ENCODE measurements around the gene SERPINB3.
"Not testable (repeated sequence)": the region's sequence is repeated elsewhere in the genome, so short reads cannot be mapped to it uniquely, and the experiment has no call there.

Gene SERPINB3

DNA sequence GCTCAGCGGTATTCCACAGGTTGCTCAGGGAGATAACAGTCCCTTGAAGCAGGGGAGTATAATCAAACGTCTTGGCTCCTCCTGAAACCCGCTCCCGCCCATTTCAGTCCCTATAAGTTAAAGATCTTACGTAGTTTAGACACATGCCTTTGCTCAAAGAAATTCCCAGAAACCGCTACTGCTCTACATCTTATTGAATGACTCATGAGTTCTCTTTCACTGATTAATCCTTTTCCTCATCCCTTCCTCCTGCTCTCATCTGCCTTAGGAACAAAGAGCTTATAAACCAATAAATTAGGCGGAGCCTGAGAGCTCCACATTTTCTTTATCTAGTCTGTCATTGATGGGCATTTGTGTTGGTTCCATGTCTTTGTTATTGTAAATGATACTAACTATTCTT lies 13.5 kb downstream of the SERPINB3 start:
- no peak for DNase-seq (ENCODE audit: low read depth in 4 of 4, low spot score in 1 of 4)

GRCh38 chr18:63646936-63647335 lies 14.8 kb downstream of the SERPINB3 start:
- DNase-seq (ENCODE audit: low read depth in 4 of 4, low spot score in 1 of 4) = no peak

DNA sequence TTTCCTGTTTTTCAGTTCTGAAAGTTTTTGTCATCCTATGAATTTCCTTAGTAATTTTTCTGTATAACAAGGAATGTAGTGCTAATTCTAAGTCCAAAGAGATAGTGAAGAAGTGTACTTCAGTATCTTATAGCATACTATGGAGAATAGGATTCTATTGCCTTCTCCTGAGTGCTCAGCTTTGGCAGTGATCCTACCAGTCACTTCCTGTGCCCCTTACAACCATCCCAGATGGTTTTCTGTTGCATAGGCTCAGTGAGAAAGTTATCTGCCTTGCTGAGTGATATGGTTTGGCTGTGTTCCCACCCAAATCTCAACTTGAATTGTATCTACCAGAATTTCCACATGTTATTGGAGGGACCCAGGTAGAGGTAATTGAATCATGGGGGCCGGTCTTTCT lies 17.0 kb downstream of the SERPINB3 start:
- not testable (repeated sequence) for DNase-seq (ENCODE audit: low read depth in 4 of 4, low spot score in 1 of 4)

- not testable (repeated sequence) for DNase-seq (ENCODE audit: low read depth in 4 of 4, low spot score in 1 of 4)
These were observed 17.6 kb downstream of the SERPINB3 start, which contains the start of gene SERPINB4 for GRCh38 chr18:63644142-63644541. TSS of gene SERPINB4 (minus strand) at chr18:63644256. CDS start at chr18:63643577, 679 bp downstream.

DNA sequence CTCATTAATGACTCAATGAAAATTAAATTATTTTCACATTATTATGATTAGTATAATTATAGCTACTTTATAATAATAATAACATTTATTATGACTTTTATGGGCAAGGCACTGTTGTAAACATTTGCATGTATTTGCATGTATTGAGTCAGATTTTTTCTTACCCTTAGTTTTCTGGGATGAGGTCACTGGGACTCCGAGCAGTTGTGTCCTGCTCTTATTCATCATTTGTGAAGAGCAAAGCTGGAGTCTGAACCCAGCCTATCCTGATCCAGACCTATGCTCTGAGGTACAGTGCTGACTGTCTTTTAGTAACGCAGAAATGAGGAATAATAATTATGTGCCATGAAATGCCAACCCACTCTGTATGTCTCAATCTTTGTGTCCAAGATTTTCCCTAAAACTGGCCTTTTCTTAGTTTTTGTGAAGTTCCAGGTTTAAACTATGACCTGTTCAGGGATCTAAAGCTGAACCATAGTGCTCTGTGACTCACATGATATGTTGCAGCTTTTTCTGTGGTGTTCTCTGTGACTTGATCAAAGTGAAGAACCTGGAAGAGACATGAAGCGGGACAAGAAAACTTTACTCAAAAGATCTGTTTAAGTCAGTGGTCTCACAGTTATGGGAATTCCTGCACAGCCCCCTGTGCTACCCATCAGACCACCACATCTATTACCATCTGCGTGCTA lies 18.9 kb downstream of the SERPINB3 start:
- not testable (repeated sequence) for DNase-seq (ENCODE audit: low read depth in 4 of 4, low spot score in 1 of 4)

- not testable (repeated sequence) for DNase-seq (ENCODE audit: low read depth in 4 of 4, low spot score in 1 of 4)
These were observed 20.5 kb downstream of the SERPINB3 start for GRCh38 chr18:63641157-63641680.

DNA sequence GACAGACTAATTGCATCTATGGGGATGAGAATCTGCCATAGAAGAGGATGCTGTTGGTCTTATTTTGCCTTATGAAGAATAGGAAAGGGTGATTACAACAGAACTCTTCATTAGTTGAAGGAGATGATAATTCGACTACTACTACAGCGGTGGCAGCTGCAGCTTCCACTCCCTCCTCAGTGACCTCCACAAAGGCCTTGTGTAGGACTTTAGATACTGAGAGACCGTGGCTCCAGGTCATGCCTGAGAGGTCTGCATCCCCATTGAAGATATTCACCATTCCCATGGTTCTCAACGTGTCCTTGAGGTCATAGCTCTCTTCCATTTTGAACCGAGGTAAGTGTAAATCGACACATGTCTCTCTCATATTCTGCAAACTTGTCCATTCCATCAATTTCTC lies 24.0 kb downstream of the SERPINB3 start:
- DNase-seq (ENCODE audit: low read depth in 4 of 4, low spot score in 1 of 4) = no peak

- DNase-seq (ENCODE audit: low read depth in 4 of 4, low spot score in 1 of 4) = no peak
These were observed 33.9 kb downstream of the SERPINB3 start for GRCh38 chr18:63627819-63628218.

GRCh38 chr18:63626431-63626830 lies 35.3 kb downstream of the SERPINB3 start:
- no peak for DNase-seq (ENCODE audit: low read depth in 4 of 4, low spot score in 1 of 4)

DNA sequence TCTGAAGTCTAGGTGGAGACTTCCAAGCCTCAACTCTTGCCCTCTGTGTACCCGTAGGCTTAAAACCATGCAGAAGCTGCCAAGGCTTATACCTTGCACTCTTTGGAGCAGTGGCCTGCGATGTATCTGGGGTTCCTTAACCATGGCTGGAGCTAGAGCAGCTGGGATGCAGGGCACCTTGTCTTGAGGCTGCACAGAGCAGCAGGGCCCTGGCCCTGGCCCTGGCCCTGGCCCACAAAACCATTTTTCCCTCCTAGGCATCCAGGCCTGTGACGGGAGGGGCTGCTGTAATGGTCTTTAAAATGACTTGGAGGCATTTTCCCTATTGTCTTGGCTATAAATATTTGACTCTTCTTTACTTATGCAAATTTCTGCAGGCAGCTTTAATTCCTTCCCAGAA lies 36.8 kb downstream of the SERPINB3 start:
- no peak for DNase-seq (ENCODE audit: low read depth in 4 of 4, low spot score in 1 of 4)

- no peak for DNase-seq (ENCODE audit: low read depth in 4 of 4, low spot score in 1 of 4)
These were observed 42.0 kb downstream of the SERPINB3 start for GRCh38 chr18:63619661-63620060.

GRCh38 chr18:63617915-63618234 lies 43.8 kb downstream of the SERPINB3 start:
- no peak for DNase-seq (ENCODE audit: low read depth in 4 of 4, low spot score in 1 of 4)

GRCh38 chr18:63617049-63617914 lies 44.4 kb downstream of the SERPINB3 start:
- no peak for DNase-seq (ENCODE audit: low read depth in 4 of 4, low spot score in 1 of 4)

DNA sequence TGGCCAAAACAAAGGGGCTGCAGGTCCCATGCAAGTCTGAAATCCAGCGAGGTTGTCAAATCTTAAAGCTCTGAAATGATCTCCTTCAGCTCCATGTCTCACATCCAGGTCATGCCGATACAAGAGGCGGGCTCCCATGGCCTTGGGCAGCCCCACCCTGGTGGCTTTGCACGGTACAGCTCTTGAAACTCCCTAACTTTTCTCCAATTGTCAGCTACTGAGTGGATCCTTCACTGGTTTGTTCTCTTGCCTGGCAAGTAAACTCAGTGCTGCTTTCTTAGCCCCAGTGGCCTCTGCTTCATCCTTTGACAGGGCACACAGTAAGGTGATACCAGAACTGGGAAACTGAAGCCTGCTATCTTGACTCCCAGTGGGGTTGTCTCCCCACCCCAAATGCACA lies 48.3 kb downstream of the SERPINB3 start:
- no peak for DNase-seq (ENCODE audit: low read depth in 4 of 4, low spot score in 1 of 4)

DNA sequence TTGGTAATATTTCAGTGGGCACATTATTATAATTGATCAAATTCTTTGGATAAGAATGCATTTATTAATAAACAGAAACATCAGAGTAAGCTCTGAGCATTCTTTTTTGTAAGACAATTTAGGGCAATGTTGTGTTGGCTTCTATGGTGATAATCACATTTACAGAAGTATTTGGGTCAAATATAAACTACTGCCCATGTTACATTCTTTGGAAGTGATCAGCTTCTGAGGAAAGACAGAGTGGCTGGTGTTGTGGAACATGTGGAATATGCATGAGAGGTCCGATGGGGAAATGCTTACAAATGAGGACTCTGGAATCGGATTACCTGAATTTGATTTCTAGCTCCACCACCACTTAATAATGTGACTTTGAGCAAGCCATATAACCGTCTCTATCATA lies 55.2 kb downstream of the SERPINB3 start:
- DNase-seq (ENCODE audit: low read depth in 4 of 4, low spot score in 1 of 4) = no peak

Data from stimulated activated CD4-positive, alpha-beta T cell treated with anti-CD3 and anti-CD28 coated beads, Interleukin-1b, Interleukin-23, amount 100 ng/mL, for 24 hours (primary cell).